Endodermal cell (in vitro differentiated cells): ENCODE data around the gene CYB5R2. TPM values are rescaled to one million over a fixed set of nuclear protein-coding genes. Genes with fewer than 3 reads are reported as not detected.

Experiments used
- DNase-seq: peaks from one replicate; pipeline ENCODE4 v3.0.0-alpha.2; 2017
- H3K27ac ChIP-seq: 2 replicates; pipeline ENCODE4 v1.5.1; 2013; ENCODE audit warnings: mild to moderate bottlenecking, low read depth, low read length, moderate library complexity
- H3K27me3 ChIP-seq: 2 replicates; pipeline ENCODE4 v1.6.1; 2013; ENCODE audit warnings: mild to moderate bottlenecking, low read length, moderate library complexity; ENCODE audit not compliant: insufficient read depth, control insufficient read depth, poor library complexity, severe bottlenecking
- H3K36me3 ChIP-seq: 2 replicates; pipeline ENCODE4 v1.7.0; 2013; ENCODE audit warnings: mild to moderate bottlenecking, low read length, moderate library complexity; ENCODE audit not compliant: control insufficient read depth, insufficient read depth
- H3K4me1 ChIP-seq: one replicate; pipeline ENCODE4 v1.7.0; 2013; ENCODE audit warnings: low read length; ENCODE audit not compliant: control insufficient read depth, insufficient read depth
- H3K4me3 ChIP-seq: 2 replicates; pipeline ENCODE4 v1.5.1; 2013; ENCODE audit warnings: mild to moderate bottlenecking, low read length, moderate library complexity
- H3K9ac ChIP-seq: 2 replicates; pipeline ENCODE4 v1.6.1; 2013; ENCODE audit warnings: mild to moderate bottlenecking, low read length, moderate library complexity; ENCODE audit not compliant: poor library complexity, severe bottlenecking; ENCODE audit errors: extremely low read depth
- H3K9me3 ChIP-seq: 2 replicates; pipeline ENCODE4 v1.6.1; 2013; ENCODE audit warnings: mild to moderate bottlenecking, low read length, moderate library complexity; ENCODE audit not compliant: control insufficient read depth
- H3K27ac Mint-ChIP-seq: 2 replicates; pipeline ENCODE4 v1.8.0; 2020; ENCODE audit warnings: mixed read lengths
- H3K27me3 Mint-ChIP-seq: 2 replicates; pipeline ENCODE4 v1.8.0; 2021; ENCODE audit warnings: mild to moderate bottlenecking, mixed read lengths; ENCODE audit not compliant: insufficient read depth
- H3K36me3 Mint-ChIP-seq: 2 replicates; pipeline ENCODE4 v1.8.0; 2020; ENCODE audit warnings: low read depth, mixed read lengths
- H3K4me1 Mint-ChIP-seq: 2 replicates; pipeline ENCODE4 v1.8.0; 2020; ENCODE audit warnings: mixed read lengths
- H3K4me3 Mint-ChIP-seq: 2 replicates; pipeline ENCODE4 v1.8.0; 2020; ENCODE audit warnings: mild to moderate bottlenecking, moderate library complexity, mixed read lengths
- H3K9me3 Mint-ChIP-seq: 2 replicates; pipeline ENCODE4 v1.8.0; 2020; ENCODE audit warnings: mild to moderate bottlenecking, mixed read lengths
- CTCF ChIP-seq: fragments of 200-600 bp; sonication (generic); conservative IDR thresholded peaks from 2 replicates; pipeline ENCODE4 v1.5.0; 2021; ENCODE audit warnings: antibody characterized with exemption, mild to moderate bottlenecking
- WGBS, 2 experiments: methylation state at CpG; one replicate each; pipeline versions ENCODE4 v1.1.5 to v1.1.7; 2013; ENCODE audit warnings: missing lambda C conversion rate in 2 of 2, mixed read lengths in 1 of 2; ENCODE audit not compliant: insufficient coverage in 1 of 2, insufficient read length in 1 of 2; 5-methylcytosine and 5-hydroxymethylcytosine counted together
- total RNA-seq, 2 donors: library from RNA; stranded (reverse); fragmentation: NEBNext Ultra II Directional in 1 of 2; extraction: Animal tissue kit (Norgen Biotek cat#: 25700) in 1 of 2; gene quantifications; 2 replicates in 1 of 2; 3 replicates in 1 of 2; pipeline ENCODE4 v1.2.1, GENCODE V29; 2021

CYB5R2 gene
- total RNA-seq, 2 donors from 2014 or later = 31.7 to 51.9 TPM

GRCh38 chr11:7672276-7672959, 882 bp downstream of the CYB5R2 start:
- peak overlapping the region; percentile 71 for H3K4me3 Mint-ChIP-seq
- Histone ChIP-seq H3K9me3 (no peaks in the 10 kb centered on the region), H3K36me3 (peaks cover 27% of the 10 kb centered on the region), H3K4me3 (no peak overlapping the region), H3K4me1 (peaks cover 13% of the 10 kb centered on the region), H3K9ac (no peak overlapping the region), H3K27me3 (no peaks in the 10 kb centered on the region), H3K27ac (no peak overlapping the region)
- whole genome bisulfite sequencing, 2 experiments = 91 to 95% methylated on average over 7 to 16 of the region's 16 CpGs
- no peak for DNase-seq
- H3K27ac Mint-ChIP-seq = peak overlapping the region; percentile 21
- no peaks in the 10 kb centered on the region for H3K9me3 Mint-ChIP-seq
- TF ChIP-seq CTCF = no peak
- peaks cover 40% of the 10 kb centered on the region for H3K4me1 Mint-ChIP-seq
- peaks cover 34% of the 10 kb centered on the region for H3K36me3 Mint-ChIP-seq
- H3K27me3 Mint-ChIP-seq = peaks cover 2% of the 10 kb centered on the region

- Histone ChIP-seq H3K9ac (no peak overlapping the region), H3K4me3 (no peak overlapping the region), H3K27ac (no peak overlapping the region), H3K36me3 (peaks cover 34% of the 10 kb centered on the region), H3K4me1 (peaks cover 13% of the 10 kb centered on the region), H3K9me3 (no peaks in the 10 kb centered on the region), H3K27me3 (no peaks in the 10 kb centered on the region)
- H3K4me3 Mint-ChIP-seq = no peak overlapping the region
- peaks cover 37% of the 10 kb centered on the region for H3K4me1 Mint-ChIP-seq
- H3K27me3 Mint-ChIP-seq = peaks cover 2% of the 10 kb centered on the region
- peaks cover 39% of the 10 kb centered on the region for H3K36me3 Mint-ChIP-seq
- 83 to 87% methylated on average over 6 to 10 of the region's 10 CpGs for WGBS, 2 experiments
- no peak for DNase-seq
- peak overlapping the region; percentile 73 for H3K27ac Mint-ChIP-seq
- TF ChIP-seq CTCF = no peak
- no peaks in the 10 kb centered on the region for H3K9me3 Mint-ChIP-seq
Observed at GRCh38 chr11:7671347-7672215, 1.7 kb downstream of the CYB5R2 start.

GRCh38 chr11:7670641-7671040, 2.7 kb downstream of the CYB5R2 start:
- 86 to 100% methylated on average over 1 to 4 of the region's 4 CpGs for WGBS, 2 experiments
- no peaks in the 10 kb centered on the region for H3K9me3 ChIP-seq
- no peak for DNase-seq
- Mint-ChIP-seq H3K9me3 (no peaks in the 10 kb centered on the region), H3K4me3 (no peak overlapping the region), H3K27ac (peak overlapping the region; percentile 46), H3K27me3 (peaks cover 2% of the 10 kb centered on the region), H3K4me1 (peaks cover 38% of the 10 kb centered on the region), H3K36me3 (peaks cover 48% of the 10 kb centered on the region)
- no peak overlapping the region for H3K27ac ChIP-seq
- no peak for TF ChIP-seq CTCF
- no peak overlapping the region for H3K4me3 ChIP-seq
- H3K9ac ChIP-seq = no peak overlapping the region
- H3K27me3 ChIP-seq = no peaks in the 10 kb centered on the region
- peaks cover 43% of the 10 kb centered on the region for H3K36me3 ChIP-seq
- peaks cover 13% of the 10 kb centered on the region for H3K4me1 ChIP-seq
